Naive thymus-derived CD8-positive, alpha-beta T cell (primary cell): ENCODE results near the gene SEC14L2. TPM values are rescaled to one million over a fixed set of nuclear protein-coding genes. Genes with fewer than 3 reads are reported as not detected.

ENCODE experiments used
- ATAC-seq, 2 donors: fragments of 150-1000 bp; cut with Tn5 transposase in 1 of 2; sonication (Bioruptor Pico), chemical (Tn5 transposase) in 1 of 2; 1 replicate in 1 of 2; 2 replicates in 1 of 2; pipeline ENCODE4 v1.10.0; 2021; ENCODE audit warnings: mild to moderate bottlenecking in 2 of 2, moderate library complexity in 2 of 2
- POLR2A ChIA-PET: fragments of 350-600 bp; sonication (Branson Sonifier 250); formaldehyde crosslinking; loops from one replicate; lab custom pipeline; 2021; ENCODE audit warnings: antibody characterized with exemption; lab: Charles Lee
- DNase-seq, 10 donors: peaks; one replicate each; pipeline versions ENCODE4 v3.0.0 to v3.0.0-alpha.2; 2020 to 2022
- H3K27ac Mint-ChIP-seq, 10 donors: one replicate each; pipeline ENCODE4 v1.8.0; 2020 to 2022; ENCODE audit warnings: mild to moderate bottlenecking in 10 of 10, mixed read lengths in 10 of 10, moderate library complexity in 4 of 10, inconsistent platforms in 1 of 10
- H3K27me3 Mint-ChIP-seq, 5 donors: one replicate each; pipeline ENCODE4 v1.8.0; 2021 to 2022; ENCODE audit warnings: mixed read lengths in 5 of 5
- H3K36me3 Mint-ChIP-seq, 3 donors: one replicate each; pipeline ENCODE4 v1.8.0; 2020 to 2022; ENCODE audit warnings: mixed read lengths in 3 of 3, mild to moderate bottlenecking in 2 of 3, inconsistent platforms in 1 of 3
- H3K4me1 Mint-ChIP-seq, 4 donors: one replicate each; pipeline ENCODE4 v1.8.0; 2021 to 2022; ENCODE audit warnings: mixed read lengths in 4 of 4
- H3K4me3 Mint-ChIP-seq, 10 donors: one replicate each; pipeline ENCODE4 v1.8.0; 2020 to 2022; ENCODE audit warnings: mild to moderate bottlenecking in 10 of 10, mixed read lengths in 10 of 10, moderate library complexity in 6 of 10, inconsistent platforms in 1 of 10
- H3K9me3 Mint-ChIP-seq, 9 donors: one replicate each; pipeline ENCODE4 v1.8.0; 2020 to 2022; ENCODE audit warnings: mixed read lengths in 9 of 9, mild to moderate bottlenecking in 3 of 9, inconsistent platforms in 1 of 9, moderate library complexity in 1 of 9
- polyA plus RNA-seq, 3 donors: library from polyadenylated mRNA; unstranded; fragments of 300-500 nt; fragmentation: Illumina TruSeq; gene quantifications; one replicate each; pipeline ENCODE4 v1.2.3, GENCODE V29; 2021
- total RNA-seq, 8 experiments: library from RNA in 2 of 8; stranded (reverse) in 2 of 8; gene quantifications; one replicate each; pipeline ENCODE4 v1.2.3 and lab custom pipeline; 2021 to 2026

SEC14L2 gene
- total and polyA plus RNA-seq, 5 experiments from 2014 or later, result 16.8 to 25.9 (median 19.9) TPM

DNA sequence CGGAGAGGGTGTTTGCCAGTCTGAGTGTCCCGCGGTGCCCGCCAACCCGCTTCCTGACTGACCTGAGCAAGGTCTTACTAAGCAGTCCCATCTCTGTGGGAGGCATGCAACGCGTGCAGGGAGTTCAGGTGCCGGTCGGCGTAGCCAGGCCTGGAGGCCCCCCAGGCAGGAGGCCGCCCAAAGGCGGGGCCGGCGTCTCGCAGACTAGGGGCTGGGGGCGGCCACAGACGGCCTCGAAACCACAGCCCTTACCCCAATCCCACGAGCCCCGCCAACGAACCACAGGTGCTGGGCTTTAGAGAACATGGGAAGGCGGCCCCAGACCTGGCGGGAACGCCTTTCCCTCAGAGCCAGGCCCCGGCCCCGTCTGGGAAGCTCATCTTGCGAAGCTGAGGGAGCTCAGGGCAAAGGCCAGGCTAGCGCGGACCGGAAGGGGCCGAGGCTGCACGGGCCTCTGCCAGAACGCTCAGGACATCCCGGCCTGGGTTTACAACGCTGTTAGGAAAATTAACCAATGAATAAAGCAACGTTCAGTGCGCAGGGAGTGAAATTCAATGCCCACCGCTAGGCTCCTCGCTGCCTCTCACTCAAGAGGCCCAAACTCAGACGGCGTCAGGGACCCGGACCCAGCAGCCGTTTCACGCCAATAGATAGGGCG, 26.6 kb downstream of the SEC14L2 start:
- DNase-seq, result peak in 4 of 10 donors; percentile 35 to 76 (median 40)
- Mint-ChIP-seq H3K36me3 (peaks cover 0 to 42% (median 6%) of the 10 kb centered on the region in 3 donors), H3K4me1 (peaks cover 28 to 56% (median 55%) of the 10 kb centered on the region in 4 donors), H3K27me3 (no peaks in the 10 kb centered on the region), H3K9me3 (no peaks in the 10 kb centered on the region), H3K27ac (peak overlapping the region; percentile 97 to 100 (median 99)), H3K4me3 (peak overlapping the region; percentile 92 to 99 (median 98))
- peak; percentile 0 to 8 for ATAC-seq
- POLR2A ChIA-PET, result interaction anchor here (0.6 to 7.4 kb wide), 24 partner anchors 10 to 870 kb away, joined by 3 to 118 read pairs (median 6); partner anchors contain the start of genes CASTOR1, CCDC157, MTMR3 and SEC14L2

DNA sequence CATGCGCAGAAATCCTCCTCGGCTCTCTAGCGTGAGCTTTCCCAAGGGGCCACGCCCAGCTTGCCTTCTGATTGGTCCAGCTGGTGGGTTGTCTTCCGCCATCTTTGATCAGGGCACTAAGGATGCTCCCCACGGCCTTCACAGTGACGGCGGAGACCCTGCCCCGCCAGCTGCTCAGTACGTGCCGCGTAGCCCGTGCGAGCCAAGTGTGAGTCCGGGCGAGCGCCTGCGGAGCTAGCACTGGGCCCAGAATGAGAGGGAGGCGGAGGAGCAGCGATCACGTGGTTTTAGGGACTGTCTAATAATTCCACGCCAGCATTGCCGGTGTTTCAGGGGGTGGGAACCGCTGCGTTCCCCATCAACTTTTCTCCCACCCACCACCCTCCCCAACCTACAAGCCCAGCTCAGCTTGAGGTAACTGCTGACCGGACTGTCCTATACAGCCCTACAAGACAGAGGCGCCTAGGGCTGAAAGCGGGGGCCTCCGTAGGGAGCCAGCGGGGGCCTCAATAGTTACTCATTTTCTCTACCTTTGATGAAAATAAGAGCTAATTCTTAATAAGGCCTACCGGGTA, 27.2 kb downstream of the SEC14L2 start:
- ATAC-seq (peak; percentile 82 to 83), DNase-seq (peak; percentile 91 to 100 (median 98))
- POLR2A ChIA-PET, result interaction anchor here (0.6 to 7.4 kb wide), 25 partner anchors 11 to 870 kb away, joined by 3 to 118 read pairs (median 6); partner anchors contain the start of genes CASTOR1, CCDC157, RNF215 and SEC14L2
- H3K4me1 Mint-ChIP-seq, result peaks cover 28 to 56% (median 55%) of the 10 kb centered on the region in 4 donors
- no peaks in the 10 kb centered on the region for H3K27me3 Mint-ChIP-seq
- peak overlapping the region; percentile 97 to 100 (median 99) for H3K27ac Mint-ChIP-seq
- H3K36me3 Mint-ChIP-seq, result peaks cover 0 to 42% (median 4%) of the 10 kb centered on the region in 3 donors
- no peaks in the 10 kb centered on the region for H3K9me3 Mint-ChIP-seq
- peak overlapping the region; percentile 92 to 99 (median 98) for H3K4me3 Mint-ChIP-seq

DNA sequence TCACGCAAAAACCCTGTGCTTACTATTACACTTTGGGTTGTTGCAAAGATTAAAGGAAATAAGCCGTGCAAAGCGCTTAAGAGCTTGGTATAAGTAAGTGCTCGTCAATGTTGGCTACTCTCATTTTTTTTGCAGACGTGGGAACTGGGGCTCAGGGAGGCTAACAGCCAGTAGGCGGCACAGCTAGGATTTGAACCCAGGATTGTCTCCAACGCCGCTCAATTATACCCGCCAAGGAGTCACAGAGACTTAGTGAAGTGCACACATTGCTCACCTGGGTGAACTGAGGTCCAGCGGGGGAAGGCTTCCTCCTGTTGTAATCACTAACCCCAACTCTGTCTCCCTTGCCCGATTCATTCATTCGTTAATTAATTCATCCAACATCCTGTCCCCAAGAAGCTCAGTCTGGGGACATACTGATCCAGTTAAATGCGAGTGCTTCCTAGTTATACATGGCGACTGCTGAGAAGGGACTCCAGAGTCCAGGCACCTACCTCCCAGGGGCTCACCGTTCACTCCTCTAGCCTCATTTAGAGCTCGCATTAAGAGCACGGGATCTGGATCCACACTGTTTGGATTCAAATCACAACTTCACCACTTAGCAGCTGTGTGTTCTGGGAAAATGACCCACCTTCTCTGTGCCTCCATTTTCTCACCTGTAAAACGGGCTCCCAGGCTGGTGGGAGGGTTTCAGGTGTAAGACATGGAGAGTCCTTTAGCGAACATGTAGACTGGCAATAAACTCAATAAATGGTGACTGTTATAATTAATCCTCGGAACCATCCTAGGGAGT, 27.9 kb downstream of the SEC14L2 start:
- H3K9me3 Mint-ChIP-seq, result no peaks in the 10 kb centered on the region
- DNase-seq (peak in 2 of 10 donors; percentile 25 to 70), ATAC-seq (peak in 1 of 2 donors; percentile 6)
- POLR2A ChIA-PET, result interaction anchor here (0.7 to 7.4 kb wide), 21 partner anchors 10 to 871 kb away, joined by 3 to 118 read pairs (median 6); partner anchors contain the start of genes CASTOR1, CCDC157, RNF215 and SEC14L2
- H3K27me3 Mint-ChIP-seq, result no peaks in the 10 kb centered on the region
- peaks cover 0 to 39% (median 2%) of the 10 kb centered on the region in 3 donors for H3K36me3 Mint-ChIP-seq
- H3K4me3 Mint-ChIP-seq, result peak overlapping the region; percentile 92 to 99 (median 98)
- H3K27ac Mint-ChIP-seq, result peak overlapping the region; percentile 97 to 100 (median 99)
- peaks cover 28 to 56% (median 55%) of the 10 kb centered on the region in 4 donors for H3K4me1 Mint-ChIP-seq

DNA sequence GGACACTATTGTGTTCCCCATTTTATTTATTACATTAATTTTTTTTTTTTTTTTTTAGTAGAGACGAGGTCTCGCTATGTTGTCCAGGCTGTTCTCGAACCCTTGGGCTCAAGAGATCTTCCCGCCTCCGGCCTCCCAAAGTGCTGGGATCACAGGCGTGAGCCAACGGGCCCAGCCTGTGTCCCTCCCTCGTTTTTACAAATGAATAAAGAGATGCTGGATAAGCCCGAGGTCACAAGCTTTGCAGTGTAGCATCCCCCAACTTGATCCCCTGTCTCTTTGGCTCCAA, 28.5 kb downstream of the SEC14L2 start:
- POLR2A ChIA-PET, result interaction anchor here (0.9 to 7.4 kb wide), 11 partner anchors 9 to 135 kb away, joined by 3 to 118 read pairs (median 8); partner anchors contain the start of genes CASTOR1, CCDC157, RNF215 and SEC14L2
- Mint-ChIP-seq H3K9me3 (no peaks in the 10 kb centered on the region), H3K27ac (peak overlapping the region; percentile 90 to 100 (median 98)), H3K36me3 (peaks cover 0 to 34% (median 1%) of the 10 kb centered on the region in 3 donors), H3K4me1 (peaks cover 31 to 59% (median 55%) of the 10 kb centered on the region in 4 donors), H3K27me3 (no peaks in the 10 kb centered on the region), H3K4me3 (peak overlapping the region; percentile 86 to 98 (median 92))
- no peak for ATAC-seq
- no peak for DNase-seq

DNA sequence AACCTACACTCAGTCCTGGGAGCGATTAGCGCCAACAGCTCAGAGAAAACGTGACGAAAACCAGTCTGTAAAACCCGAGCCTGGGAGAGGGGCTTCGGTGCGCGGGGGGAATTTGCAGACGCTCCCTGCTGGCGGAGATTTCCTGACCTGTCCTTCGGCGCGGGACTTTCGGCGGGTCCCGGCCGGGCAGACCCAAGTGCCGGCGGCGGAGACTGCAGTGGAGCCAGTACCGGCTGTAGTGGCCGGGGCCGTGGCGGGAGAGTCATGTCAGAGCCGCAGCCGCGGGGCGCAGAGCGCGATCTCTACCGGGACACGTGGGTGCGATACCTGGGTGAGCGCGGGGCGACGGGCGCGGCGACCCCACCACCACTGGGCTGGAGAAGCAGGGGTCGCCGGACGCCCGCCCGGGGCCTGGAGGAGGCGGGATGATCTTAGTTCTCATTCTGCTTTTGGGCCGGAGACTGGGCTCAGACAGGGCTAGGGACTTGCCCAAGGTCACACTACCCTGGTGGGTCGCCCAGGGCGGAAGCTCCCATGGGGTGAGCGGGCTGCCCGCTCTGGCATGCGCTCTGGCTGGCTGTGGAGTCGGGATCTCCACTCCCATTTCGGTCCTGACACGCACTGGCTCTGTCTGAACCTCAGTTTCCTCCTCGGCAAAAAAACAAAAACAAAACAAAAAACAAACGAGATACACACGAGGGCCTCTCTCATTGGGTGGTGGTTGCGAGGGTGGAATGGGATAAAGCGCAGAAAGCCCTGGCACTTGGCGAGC, 29.0 kb downstream of the SEC14L2 start, which contains the start of gene MTFP1:
MTFP1 (plus strand) TSS at position 153 of the 772 bp plus-strand sequence; CDS start at position 265, 112 bp downstream.
- ATAC-seq (peak; percentile 2 to 4), DNase-seq (peak in 8 of 10 donors; percentile 23 to 63 (median 40))
- Mint-ChIP-seq H3K4me1 (peaks cover 31 to 56% (median 52%) of the 10 kb centered on the region in 4 donors), H3K36me3 (peaks cover 0 to 29% (median 0%) of the 10 kb centered on the region in 3 donors), H3K27ac (peak within 1 kb of the TSS; percentile 97 to 100 (median 99)), H3K27me3 (no peaks in the 10 kb centered on the region), H3K9me3 (no peaks in the 10 kb centered on the region), H3K4me3 (peak within 1 kb of the TSS; percentile 92 to 99 (median 98))
- POLR2A ChIA-PET, result interaction anchor here (0.5 to 7.4 kb wide), 12 partner anchors 9 to 495 kb away, joined by 3 to 118 read pairs (median 12); partner anchors contain the start of genes CASTOR1, RNF215 and SEC14L2

DNA sequence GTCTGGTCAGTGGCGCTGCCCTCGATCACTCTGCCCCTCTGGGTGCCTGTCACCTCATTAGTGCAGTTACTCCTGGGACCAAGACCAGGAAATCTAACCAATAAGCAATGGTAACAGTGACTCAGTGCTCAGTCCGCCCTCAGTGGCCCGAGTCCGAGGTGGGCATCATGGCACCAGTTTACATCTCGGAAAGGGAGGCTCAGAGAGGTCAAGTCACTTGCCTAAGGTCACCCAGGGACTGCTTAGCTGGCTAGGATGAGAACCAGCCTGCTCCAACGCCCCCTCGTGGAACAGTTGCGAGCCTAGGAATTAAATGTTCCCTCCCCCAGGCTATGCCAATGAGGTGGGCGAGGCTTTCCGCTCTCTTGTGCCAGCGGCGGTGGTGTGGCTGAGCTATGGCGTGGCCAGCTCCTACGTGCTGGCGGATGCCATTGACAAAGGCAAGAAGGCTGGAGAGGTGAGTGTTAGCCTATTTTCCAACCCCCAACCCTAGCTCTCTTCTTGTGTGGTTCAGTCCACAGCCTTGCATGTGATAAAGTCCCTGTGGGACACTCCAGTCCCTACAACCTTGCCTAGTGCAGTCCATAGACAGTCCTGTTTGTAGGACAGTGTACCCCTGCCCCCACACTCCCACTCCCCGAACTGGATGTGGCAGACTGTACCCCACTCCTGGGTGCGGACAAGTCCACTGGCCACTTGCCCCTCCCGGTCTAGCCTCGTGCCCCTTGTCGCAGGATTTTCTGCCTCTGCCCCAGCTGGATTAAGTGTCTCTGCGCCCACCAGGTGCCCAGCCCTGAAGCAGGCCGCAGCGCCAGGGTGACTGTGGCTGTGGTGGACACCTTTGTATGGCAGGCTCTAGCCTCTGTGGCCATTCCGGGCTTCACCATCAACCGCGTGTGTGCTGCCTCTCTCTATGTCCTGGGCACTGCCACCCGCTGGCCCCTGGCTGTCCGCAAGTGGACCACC, 29.9 kb downstream of the SEC14L2 start:
- Mint-ChIP-seq H3K4me3 (peak overlapping the region; percentile 86 to 98 (median 92)), H3K9me3 (no peaks in the 10 kb centered on the region), H3K4me1 (peaks cover 31 to 54% (median 49%) of the 10 kb centered on the region in 4 donors), H3K27me3 (no peaks in the 10 kb centered on the region), H3K27ac (peak overlapping the region; percentile 90 to 100 (median 98)), H3K36me3 (peaks cover 0 to 22% (median 0%) of the 10 kb centered on the region in 3 donors)
- peak; percentile 46 to 52 for ATAC-seq
- peak; percentile 76 to 93 (median 90) for DNase-seq
- POLR2A ChIA-PET, result interaction anchor here (0.5 to 7.4 kb wide), 10 partner anchors 8 to 494 kb away, joined by 3 to 118 read pairs (median 12); partner anchors contain the start of genes CASTOR1, RNF215 and SEC14L2

DNA sequence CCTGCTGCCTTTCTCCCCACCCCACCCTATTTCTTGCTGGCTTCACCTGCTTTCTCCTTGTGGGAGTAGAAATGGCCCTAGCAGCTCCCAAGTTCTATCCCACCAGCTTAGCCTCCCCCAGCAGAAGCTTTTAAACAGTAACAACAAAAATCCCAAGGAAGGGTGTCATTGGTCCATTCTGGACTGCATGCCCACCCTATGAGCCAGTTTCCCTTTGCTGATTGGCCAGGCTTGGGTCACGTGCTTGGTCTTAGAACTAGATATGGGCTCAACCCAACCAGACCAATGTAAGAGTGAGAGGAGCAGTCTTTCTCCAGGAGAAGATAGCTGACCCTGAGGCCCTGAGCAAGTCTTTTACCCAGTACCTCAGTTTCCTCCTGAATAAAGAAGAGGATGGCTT, 31.1 kb downstream of the SEC14L2 start:
- Mint-ChIP-seq H3K4me1 (peaks cover 21 to 42% (median 37%) of the 10 kb centered on the region in 4 donors), H3K9me3 (no peaks in the 10 kb centered on the region), H3K4me3 (peak overlapping the region in 3 of 10 donors; percentile 18 to 39 (median 24)), H3K27ac (peak overlapping the region in 8 of 10 donors; percentile 22 to 100 (median 98)), H3K36me3 (peaks cover 0 to 15% (median 0%) of the 10 kb centered on the region in 3 donors), H3K27me3 (no peaks in the 10 kb centered on the region)
- DNase-seq, result no peak
- POLR2A ChIA-PET, result interaction anchor here (6.2 to 6.8 kb wide), 2 partner anchors 7 to 14 kb away, joined by 89 to 95 read pairs; no protein-coding TSS in a partner anchor
- no peak for ATAC-seq

DNA sequence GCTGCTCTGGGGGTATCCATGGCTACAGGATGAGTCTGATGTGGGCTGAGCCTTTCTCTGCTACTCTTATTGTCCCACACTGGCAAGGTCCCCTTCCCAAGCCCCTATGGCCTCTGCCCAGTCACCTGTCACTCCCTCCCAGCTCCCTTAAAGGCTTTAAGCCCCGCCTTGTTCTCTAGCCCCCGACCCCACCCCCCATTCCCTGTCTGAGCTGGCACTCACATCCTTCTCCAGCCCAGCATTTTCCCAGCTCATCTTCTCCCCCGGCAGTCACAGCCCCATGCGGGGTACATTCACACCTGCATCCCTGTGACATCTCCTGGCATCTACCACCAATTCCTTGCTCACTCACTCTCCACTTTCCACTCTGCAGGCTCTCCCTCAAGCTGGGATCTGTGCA, 33.1 kb downstream of the SEC14L2 start:
- peaks cover 0 to 15% (median 0%) of the 10 kb centered on the region in 3 donors for H3K36me3 Mint-ChIP-seq
- POLR2A ChIA-PET, result no interaction called here
- H3K4me3 Mint-ChIP-seq, result no peak overlapping the region
- peaks cover 16 to 43% (median 28%) of the 10 kb centered on the region in 4 donors for H3K4me1 Mint-ChIP-seq
- no peaks in the 10 kb centered on the region for H3K27me3 Mint-ChIP-seq
- DNase-seq (no peak), ATAC-seq (no peak)
- H3K27ac Mint-ChIP-seq, result peak overlapping the region in 6 of 10 donors; percentile 37 to 100 (median 88)
- H3K9me3 Mint-ChIP-seq, result peaks cover 0 to 3% (median 0%) of the 10 kb centered on the region in 9 donors

DNA sequence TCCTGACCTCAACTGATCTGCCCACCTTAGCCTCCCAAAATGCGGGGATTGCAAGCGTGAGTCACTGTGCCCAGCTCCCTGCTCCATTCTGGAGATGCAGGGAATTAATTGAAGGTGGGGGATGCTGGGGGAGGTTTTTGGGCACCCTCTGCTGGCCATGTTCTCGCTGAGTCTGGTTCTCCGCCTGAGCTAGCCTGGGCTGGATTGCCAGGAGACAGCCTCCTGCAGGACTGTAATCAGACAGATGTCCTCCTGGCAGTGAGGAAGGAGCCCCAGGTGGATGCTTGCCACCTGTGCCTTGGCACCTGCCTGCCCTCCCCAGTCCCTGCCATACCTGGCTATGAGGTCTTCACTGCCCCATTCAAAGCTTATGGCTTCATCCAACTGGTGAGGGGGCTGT, 34.1 kb downstream of the SEC14L2 start:
- DNase-seq, result no peak
- H3K27ac Mint-ChIP-seq, result peak overlapping the region in 7 of 10 donors; percentile 15 to 100 (median 67)
- H3K9me3 Mint-ChIP-seq, result peaks cover 0 to 9% (median 7%) of the 10 kb centered on the region in 9 donors
- ATAC-seq, result no peak
- H3K36me3 Mint-ChIP-seq, result peaks cover 4 to 15% (median 5%) of the 10 kb centered on the region in 3 donors
- POLR2A ChIA-PET, result interaction anchor here (6.4 kb wide), 1 partner anchor 34 kb away, joined by 32 read pairs; the partner anchor contains the start of gene SEC14L2
- no peak overlapping the region for H3K4me3 Mint-ChIP-seq
- no peaks in the 10 kb centered on the region for H3K27me3 Mint-ChIP-seq
- H3K4me1 Mint-ChIP-seq, result peaks cover 21 to 43% (median 31%) of the 10 kb centered on the region in 4 donors

DNA sequence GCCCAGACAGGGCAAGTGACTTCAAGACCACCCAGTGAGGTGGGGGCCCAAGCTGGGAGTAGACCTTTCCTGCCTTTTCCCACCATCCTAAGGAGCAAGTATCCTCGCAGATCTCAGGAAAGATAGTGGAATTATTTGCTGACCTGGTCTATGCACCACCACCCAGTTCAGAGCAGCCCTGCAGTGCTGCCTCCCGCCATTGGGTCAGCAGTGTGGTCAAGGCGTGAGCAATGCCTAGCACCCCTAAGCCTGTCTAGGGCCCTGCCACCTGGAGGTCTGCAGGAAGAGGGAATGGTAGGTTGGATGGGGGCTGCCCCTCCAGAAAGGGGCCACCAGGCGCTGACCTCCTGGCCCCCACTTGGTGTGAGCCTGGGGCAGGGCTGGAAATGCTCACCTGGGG, 35.3 kb downstream of the SEC14L2 start:
- ATAC-seq (no peak), DNase-seq (no peak)
- no peak overlapping the region for H3K4me3 Mint-ChIP-seq
- POLR2A ChIA-PET, result interaction anchor here (0.7 to 6.4 kb wide), 3 partner anchors 7 to 35 kb away, joined by 4 to 89 read pairs (median 32); partner anchors contain the start of genes MTFP1 and SEC14L2
- peaks cover 18 to 35% (median 24%) of the 10 kb centered on the region in 4 donors for H3K4me1 Mint-ChIP-seq
- H3K27ac Mint-ChIP-seq, result peak overlapping the region in 3 of 10 donors; percentile 47 to 100 (median 100)
- H3K27me3 Mint-ChIP-seq, result peaks cover 0 to 2% (median 0%) of the 10 kb centered on the region in 5 donors
- peaks cover 6 to 15% (median 8%) of the 10 kb centered on the region in 3 donors for H3K36me3 Mint-ChIP-seq
- peaks cover 0 to 14% (median 11%) of the 10 kb centered on the region in 9 donors for H3K9me3 Mint-ChIP-seq
